Esophagus muscularis mucosa (tissue), 4 donors: ENCODE results near the gene OR5AU1.

Experiments used
- CTCF ChIP-seq, 3 experiments: fragments of 200-600 bp in 2 of 3; fragments of 450-650 bp in 1 of 3; sonication (generic) in 2 of 3; IDR thresholded peaks; one replicate each; pipeline ENCODE4 v1.5.1; 2017 to 2019; ENCODE audit warnings: antibody characterized with exemption in 3 of 3, mild to moderate bottlenecking in 2 of 3, moderate library complexity in 1 of 3
- EP300 ChIP-seq: sonication (generic); formaldehyde crosslinking; IDR thresholded peaks from one replicate; pipeline ENCODE4 v1.6.1; 2017; ENCODE audit warnings: antibody characterized with exemption
- POLR2A ChIP-seq: fragments of 450-650 bp; IDR thresholded peaks from one replicate; pipeline ENCODE4 v1.6.1; 2017; ENCODE audit warnings: antibody characterized with exemption, moderate library complexity, mild to moderate bottlenecking, low read depth
- POLR2AphosphoS5 ChIP-seq, 2 donors: sonication (generic); formaldehyde crosslinking; IDR thresholded peaks; one replicate each; pipeline ENCODE4 v1.6.1; 2017; ENCODE audit warnings: antibody characterized with exemption in 2 of 2

GRCh38 chr14:21113369-21113768 is 42.5 kb downstream of the OR5AU1 start:
- no peak for TF ChIP-seq POLR2A
- no peak for TF ChIP-seq CTCF (IDR thresholded peaks at IDR 0.05)
- no peak for TF ChIP-seq POLR2AphosphoS5 (IDR thresholded peaks at IDR 0.05)
- TF ChIP-seq EP300, result no peak
